22Rv1 (cell line): Measurements from ENCODE around the gene GAPDHS.

ENCODE experiments used
- H3K27ac ChIP-seq: fragments of 450-650 bp; 2 replicates; pipeline ENCODE4 v1.5.1; 2017
- ZFX ChIP-seq: fragments of 450-650 bp; IDR thresholded peaks from 2 replicates; pipeline ENCODE4 v1.6.1; 2017; ENCODE audit warnings: antibody characterized with exemption, borderline replicate concordance
- TF ChIP-seq, protein P1 (sequence below): fragments of 450-650 bp; IDR thresholded peaks from 2 replicates; pipeline ENCODE4 v1.5.1; 2017; ENCODE audit warnings: mild to moderate bottlenecking

GAPDHS gene

GRCh38 chr19:35519291-35519690, 14.0 kb upstream of the GAPDHS start:
- H3K27ac ChIP-seq = no peak overlapping the region
- TF ChIP-seq ZFX = no peak
- TF ChIP-seq, protein P1, sequence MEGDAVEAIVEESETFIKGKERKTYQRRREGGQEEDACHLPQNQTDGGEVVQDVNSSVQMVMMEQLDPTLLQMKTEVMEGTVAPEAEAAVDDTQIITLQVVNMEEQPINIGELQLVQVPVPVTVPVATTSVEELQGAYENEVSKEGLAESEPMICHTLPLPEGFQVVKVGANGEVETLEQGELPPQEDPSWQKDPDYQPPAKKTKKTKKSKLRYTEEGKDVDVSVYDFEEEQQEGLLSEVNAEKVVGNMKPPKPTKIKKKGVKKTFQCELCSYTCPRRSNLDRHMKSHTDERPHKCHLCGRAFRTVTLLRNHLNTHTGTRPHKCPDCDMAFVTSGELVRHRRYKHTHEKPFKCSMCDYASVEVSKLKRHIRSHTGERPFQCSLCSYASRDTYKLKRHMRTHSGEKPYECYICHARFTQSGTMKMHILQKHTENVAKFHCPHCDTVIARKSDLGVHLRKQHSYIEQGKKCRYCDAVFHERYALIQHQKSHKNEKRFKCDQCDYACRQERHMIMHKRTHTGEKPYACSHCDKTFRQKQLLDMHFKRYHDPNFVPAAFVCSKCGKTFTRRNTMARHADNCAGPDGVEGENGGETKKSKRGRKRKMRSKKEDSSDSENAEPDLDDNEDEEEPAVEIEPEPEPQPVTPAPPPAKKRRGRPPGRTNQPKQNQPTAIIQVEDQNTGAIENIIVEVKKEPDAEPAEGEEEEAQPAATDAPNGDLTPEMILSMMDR = no peak

GRCh38 chr19:35521124-35521743, 12.0 kb upstream of the GAPDHS start:
- H3K27ac ChIP-seq = no peak overlapping the region
- TF ChIP-seq, protein P1 = no peak
- no peak for TF ChIP-seq ZFX

GRCh38 chr19:35522745-35523327, 10.4 kb upstream of the GAPDHS start:
- TF ChIP-seq, protein P1 = no peak
- no peak for TF ChIP-seq ZFX
- no peak overlapping the region for H3K27ac ChIP-seq

- TF ChIP-seq, protein P1 = no peak
- no peak for TF ChIP-seq ZFX
Observed at GRCh38 chr19:35524181-35524837, 8.9 kb upstream of the GAPDHS start.

GRCh38 chr19:35525873-35526272, 7.4 kb upstream of the GAPDHS start:
- no peak for TF ChIP-seq ZFX
- TF ChIP-seq, protein P1 = no peak
- no peak overlapping the region for H3K27ac ChIP-seq

More at GRCh38 chr19:35524181-35524837, 8.9 kb upstream of the GAPDHS start:
- no peak overlapping the region for H3K27ac ChIP-seq

DNA sequence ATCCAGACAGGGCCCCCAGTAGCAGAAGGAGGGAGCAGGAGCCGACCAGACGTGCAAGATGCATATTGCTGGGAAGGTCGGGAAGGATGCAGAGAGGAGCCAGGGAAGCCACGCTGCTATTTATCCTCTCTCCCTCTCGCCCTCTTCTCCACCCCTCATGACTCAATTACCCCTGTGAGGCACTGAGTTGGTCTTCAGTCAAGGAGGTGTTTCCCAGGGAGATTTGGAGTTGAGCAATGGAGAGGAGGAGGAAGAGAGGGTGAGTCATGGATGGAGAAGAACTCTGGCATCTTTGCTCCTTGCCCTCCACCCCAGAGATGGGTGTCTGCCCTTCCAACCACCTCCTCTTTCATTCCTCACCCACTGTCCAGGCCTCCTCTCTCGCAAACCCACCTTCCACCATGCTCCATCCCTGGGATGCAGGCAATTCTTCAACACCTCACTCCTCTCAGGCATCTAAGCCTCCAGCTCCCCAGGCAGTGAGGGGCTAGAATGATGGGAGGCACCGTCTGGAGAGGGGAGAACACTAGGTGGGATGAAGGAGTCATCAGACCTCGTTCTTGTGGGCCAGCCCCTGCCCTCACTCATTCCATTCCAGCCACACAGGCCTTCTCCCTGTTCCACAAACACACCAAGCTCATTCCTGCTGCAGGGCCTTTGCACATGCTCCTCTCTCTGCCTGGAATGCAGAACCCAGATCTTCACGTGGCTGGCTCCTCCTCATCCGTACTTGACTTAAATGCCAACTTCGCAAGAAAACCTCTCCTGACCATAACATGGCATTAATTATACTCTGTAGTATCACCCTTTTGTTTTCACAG, 4.8 kb upstream of the GAPDHS start, which contains the start of gene SBSN:
Gene SBSN (minus strand): TSS at position 94 of the 821 bp plus-strand sequence. CDS start 30 bp downstream, at position 64.
- TF ChIP-seq, protein P1 = no peak
- TF ChIP-seq ZFX = no peak

More for the DNA sequence above, 4.8 kb upstream of the GAPDHS start, which contains the start of gene SBSN:
- no peak within 1 kb of the TSS for H3K27ac ChIP-seq
